Neural cell (in vitro differentiated cells): ENCODE results near the gene TM9SF1. TPM values are rescaled to one million over a fixed set of nuclear protein-coding genes. Genes with fewer than 3 reads are reported as not detected.
"Not testable (repeated sequence)": the region's sequence is repeated elsewhere in the genome, so short reads cannot be mapped to it uniquely, and the experiment has no call there.

ENCODE experiments used
- H2AFZ ChIP-seq: fragments of 200-600, 300-800 bp; sonication (generic), shearing (Covaris generic); 2 replicates; pipeline ENCODE4 v1.6.0; 2014; ENCODE audit warnings: low read depth, mild to moderate bottlenecking, antibody characterized with exemption, low read length, moderate library complexity
- H3F3A ChIP-seq: fragments of 200-600 bp; shearing (Covaris generic); 2 replicates; pipeline ENCODE4 v1.6.1; 2016; ENCODE audit warnings: mild to moderate bottlenecking, moderate library complexity, mixed read lengths, antibody characterized with exemption, low read length; ENCODE audit not compliant: insufficient read depth, poor library complexity, severe bottlenecking
- H3K27ac ChIP-seq: fragments of 200-600, 300-800 bp; sonication (generic), shearing (Covaris generic); 2 replicates; pipeline ENCODE4 v1.5.1; 2014; ENCODE audit warnings: mild to moderate bottlenecking, low read length, moderate library complexity
- H3K27me3 ChIP-seq: fragments of 300-800, 200-600 bp; sonication (generic), shearing (Covaris generic); 2 replicates; pipeline ENCODE4 v1.6.0; 2014; ENCODE audit warnings: mild to moderate bottlenecking, low read depth, low read length, moderate library complexity; ENCODE audit not compliant: insufficient read depth
- H3K36me3 ChIP-seq: fragments of 300-800, 200-600 bp; sonication (generic), shearing (Covaris generic); 2 replicates; pipeline ENCODE4 v1.5.1; 2014; ENCODE audit warnings: mild to moderate bottlenecking, antibody characterized with exemption, low read length, moderate library complexity; ENCODE audit not compliant: insufficient read depth
- H3K4me2 ChIP-seq: fragments of 300-800, 200-600 bp; sonication (generic), shearing (Covaris generic); 2 replicates; pipeline ENCODE4 v1.6.0; 2014; ENCODE audit warnings: mild to moderate bottlenecking, low read length
- H3K4me3 ChIP-seq: fragments of 300-800, 200-600 bp; sonication (generic), shearing (Covaris generic); 2 replicates; pipeline ENCODE4 v1.5.1; 2014; ENCODE audit warnings: mild to moderate bottlenecking, low read length, moderate library complexity
- H3K79me2 ChIP-seq: fragments of 200-600 bp; shearing (Covaris generic); replicated peaks from 2 replicates; pipeline ENCODE4 v1.6.0; 2014; ENCODE audit warnings: mild to moderate bottlenecking, low read length, moderate library complexity; ENCODE audit not compliant: insufficient read depth
- H3K9ac ChIP-seq: fragments of 300-800, 200-600 bp; sonication (generic), shearing (Covaris generic); 2 replicates; pipeline ENCODE4 v1.6.1; 2016; ENCODE audit warnings: mild to moderate bottlenecking, low read length, mixed read lengths
- H3K9me2 ChIP-seq: fragments of 200-600 bp; shearing (Covaris generic); 2 replicates; pipeline ENCODE4 v1.6.1; 2016; ENCODE audit warnings: mild to moderate bottlenecking, low read length, mixed read lengths; ENCODE audit not compliant: insufficient read depth
- H3K9me3 ChIP-seq: fragments of 200-600, 300-800 bp; sonication (generic), shearing (Covaris generic); 2 replicates; pipeline ENCODE4 v1.6.1; 2016; ENCODE audit warnings: mild to moderate bottlenecking, mixed run types, low read length, moderate library complexity, mixed read lengths
- H4K20me1 ChIP-seq: fragments of 200-600 bp; shearing (Covaris generic); 2 replicates; pipeline ENCODE4 v1.6.1; 2016; ENCODE audit warnings: mild to moderate bottlenecking, mixed run types; ENCODE audit not compliant: insufficient read depth
- EP300 ChIP-seq: fragments of 450-650 bp; conservative IDR thresholded peaks from 2 replicates; pipeline ENCODE4 v1.6.1; 2014; ENCODE audit warnings: antibody characterized with exemption, mild to moderate bottlenecking, moderate library complexity; ENCODE audit not compliant: poor library complexity, severe bottlenecking
- EZH2 ChIP-seq: fragments of 200-600, 300-800 bp; shearing (Covaris generic), sonication (generic); IDR thresholded peaks from 2 replicates; pipeline ENCODE4 v1.6.1; 2014; ENCODE audit warnings: antibody characterized with exemption, low read length, borderline replicate concordance, mild to moderate bottlenecking; ENCODE audit not compliant: insufficient read depth, poor library complexity, severe bottlenecking
- MXI1 ChIP-seq: fragments of 450-650 bp; conservative IDR thresholded peaks from 2 replicates; pipeline ENCODE4 v1.6.1; 2014; ENCODE audit warnings: antibody characterized with exemption, mild to moderate bottlenecking; ENCODE audit not compliant: poor library complexity, severe bottlenecking
- POLR2AphosphoS5 ChIP-seq: IDR thresholded peaks from 2 replicates; pipeline ENCODE4 v1.6.1; 2012
- RAD21 ChIP-seq: fragments of 450-650 bp; conservative IDR thresholded peaks from 2 replicates; pipeline ENCODE4 v1.6.1; 2014; ENCODE audit warnings: antibody characterized with exemption, mild to moderate bottlenecking, moderate library complexity
- SMC3 ChIP-seq: fragments of 450-650 bp; conservative IDR thresholded peaks from 2 replicates; pipeline ENCODE4 v1.6.1; 2014; ENCODE audit warnings: antibody characterized with exemption, mild to moderate bottlenecking, moderate library complexity; ENCODE audit not compliant: poor library complexity
- TAF1 ChIP-seq: IDR thresholded peaks from 2 replicates; pipeline ENCODE4 v1.6.1; 2012; ENCODE audit warnings: low read depth
- polyA plus RNA-seq: library from polyadenylated mRNA; depleted of rRNA; stranded (reverse); fragments of >200 nt; gene quantifications from 2 replicates; pipeline ENCODE4 v1.2.3, GENCODE V29; 2014
- TF ChIP-seq, protein P1 (sequence below): fragments of 450-650 bp; IDR thresholded peaks from 2 replicates; pipeline ENCODE4 v1.5.1; 2014; ENCODE audit warnings: antibody characterized with exemption, mild to moderate bottlenecking, moderate library complexity; ENCODE audit not compliant: poor library complexity, severe bottlenecking
- TF ChIP-seq, protein P2 (sequence below): IDR thresholded peaks from 2 replicates; pipeline ENCODE4 v1.6.1; 2012; ENCODE audit warnings: borderline replicate concordance

TM9SF1 gene
- polyA plus RNA-seq, 1 donor from 2014 or later: 25.1 TPM

DNA sequence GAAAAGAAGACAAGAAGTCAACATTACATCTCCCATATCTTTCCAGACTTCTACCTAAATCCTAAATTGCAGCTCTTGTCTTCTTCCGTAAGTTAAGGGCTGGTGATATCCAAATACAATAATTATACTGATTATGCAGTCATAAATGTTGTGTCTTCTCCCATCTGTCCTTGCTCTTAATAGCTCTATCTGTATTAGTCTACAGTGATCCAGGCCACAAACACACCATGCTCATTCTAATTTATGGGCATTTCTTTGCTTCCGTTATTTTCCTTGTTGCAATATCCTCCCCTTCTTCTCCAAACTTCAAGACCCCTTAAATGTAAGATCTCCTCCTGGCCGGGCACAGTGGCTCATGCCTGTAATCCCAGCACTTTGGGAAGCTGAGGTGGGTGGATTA, 24.3 kb upstream of the TM9SF1 start:
- Histone ChIP-seq H3K4me3 (no peak overlapping the region), H3K79me2 (peaks cover 2% of the 10 kb centered on the region), H3K9me3 (no peaks in the 10 kb centered on the region), H3K4me2 (no peak overlapping the region), H3F3A (no peaks in the 10 kb centered on the region), H3K27ac (no peak overlapping the region), H4K20me1 (no peaks in the 10 kb centered on the region), H3K27me3 (no peaks in the 10 kb centered on the region), H2AFZ (no peak overlapping the region), H3K36me3 (no peaks in the 10 kb centered on the region), H3K9ac (no peak overlapping the region), H3K9me2 (no peaks in the 10 kb centered on the region)
- TF ChIP-seq RAD21 (no peak), MXI1 (no peak), EZH2 (no peak), SMC3 (no peak), TAF1 (no peak), EP300 (no peak), POLR2AphosphoS5 (no peak)
- TF ChIP-seq, protein P1, sequence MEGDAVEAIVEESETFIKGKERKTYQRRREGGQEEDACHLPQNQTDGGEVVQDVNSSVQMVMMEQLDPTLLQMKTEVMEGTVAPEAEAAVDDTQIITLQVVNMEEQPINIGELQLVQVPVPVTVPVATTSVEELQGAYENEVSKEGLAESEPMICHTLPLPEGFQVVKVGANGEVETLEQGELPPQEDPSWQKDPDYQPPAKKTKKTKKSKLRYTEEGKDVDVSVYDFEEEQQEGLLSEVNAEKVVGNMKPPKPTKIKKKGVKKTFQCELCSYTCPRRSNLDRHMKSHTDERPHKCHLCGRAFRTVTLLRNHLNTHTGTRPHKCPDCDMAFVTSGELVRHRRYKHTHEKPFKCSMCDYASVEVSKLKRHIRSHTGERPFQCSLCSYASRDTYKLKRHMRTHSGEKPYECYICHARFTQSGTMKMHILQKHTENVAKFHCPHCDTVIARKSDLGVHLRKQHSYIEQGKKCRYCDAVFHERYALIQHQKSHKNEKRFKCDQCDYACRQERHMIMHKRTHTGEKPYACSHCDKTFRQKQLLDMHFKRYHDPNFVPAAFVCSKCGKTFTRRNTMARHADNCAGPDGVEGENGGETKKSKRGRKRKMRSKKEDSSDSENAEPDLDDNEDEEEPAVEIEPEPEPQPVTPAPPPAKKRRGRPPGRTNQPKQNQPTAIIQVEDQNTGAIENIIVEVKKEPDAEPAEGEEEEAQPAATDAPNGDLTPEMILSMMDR: no peak
- TF ChIP-seq, protein P2, sequence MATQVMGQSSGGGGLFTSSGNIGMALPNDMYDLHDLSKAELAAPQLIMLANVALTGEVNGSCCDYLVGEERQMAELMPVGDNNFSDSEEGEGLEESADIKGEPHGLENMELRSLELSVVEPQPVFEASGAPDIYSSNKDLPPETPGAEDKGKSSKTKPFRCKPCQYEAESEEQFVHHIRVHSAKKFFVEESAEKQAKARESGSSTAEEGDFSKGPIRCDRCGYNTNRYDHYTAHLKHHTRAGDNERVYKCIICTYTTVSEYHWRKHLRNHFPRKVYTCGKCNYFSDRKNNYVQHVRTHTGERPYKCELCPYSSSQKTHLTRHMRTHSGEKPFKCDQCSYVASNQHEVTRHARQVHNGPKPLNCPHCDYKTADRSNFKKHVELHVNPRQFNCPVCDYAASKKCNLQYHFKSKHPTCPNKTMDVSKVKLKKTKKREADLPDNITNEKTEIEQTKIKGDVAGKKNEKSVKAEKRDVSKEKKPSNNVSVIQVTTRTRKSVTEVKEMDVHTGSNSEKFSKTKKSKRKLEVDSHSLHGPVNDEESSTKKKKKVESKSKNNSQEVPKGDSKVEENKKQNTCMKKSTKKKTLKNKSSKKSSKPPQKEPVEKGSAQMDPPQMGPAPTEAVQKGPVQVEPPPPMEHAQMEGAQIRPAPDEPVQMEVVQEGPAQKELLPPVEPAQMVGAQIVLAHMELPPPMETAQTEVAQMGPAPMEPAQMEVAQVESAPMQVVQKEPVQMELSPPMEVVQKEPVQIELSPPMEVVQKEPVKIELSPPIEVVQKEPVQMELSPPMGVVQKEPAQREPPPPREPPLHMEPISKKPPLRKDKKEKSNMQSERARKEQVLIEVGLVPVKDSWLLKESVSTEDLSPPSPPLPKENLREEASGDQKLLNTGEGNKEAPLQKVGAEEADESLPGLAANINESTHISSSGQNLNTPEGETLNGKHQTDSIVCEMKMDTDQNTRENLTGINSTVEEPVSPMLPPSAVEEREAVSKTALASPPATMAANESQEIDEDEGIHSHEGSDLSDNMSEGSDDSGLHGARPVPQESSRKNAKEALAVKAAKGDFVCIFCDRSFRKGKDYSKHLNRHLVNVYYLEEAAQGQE: no peak

DNA sequence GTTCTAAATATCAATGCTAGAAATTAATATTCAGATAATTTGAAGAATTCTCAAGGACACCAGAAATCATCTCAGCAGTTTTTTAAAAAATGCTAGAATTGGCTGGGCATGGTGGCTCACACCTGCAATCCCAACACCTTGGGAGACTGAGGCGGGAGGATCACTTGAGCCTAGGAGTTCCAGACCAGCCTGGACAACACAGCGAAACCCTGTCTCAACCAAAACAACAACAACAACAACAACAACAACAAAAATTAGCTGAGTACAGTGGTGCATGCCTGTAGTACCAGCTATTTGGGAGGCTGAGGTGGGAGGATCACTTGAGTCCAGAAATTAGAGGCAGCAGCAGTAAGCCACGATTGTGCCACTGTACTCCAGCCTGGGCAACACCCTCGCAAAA, 23.8 kb upstream of the TM9SF1 start:
- TF ChIP-seq, protein P1: no peak
- TF ChIP-seq POLR2AphosphoS5 (no peak), TAF1 (no peak), SMC3 (no peak), EP300 (no peak), RAD21 (no peak), EZH2 (no peak), MXI1 (no peak)
- TF ChIP-seq, protein P2: no peak
- Histone ChIP-seq H3F3A (no peaks in the 10 kb centered on the region), H4K20me1 (no peaks in the 10 kb centered on the region), H3K36me3 (no peaks in the 10 kb centered on the region), H3K4me3 (no peak overlapping the region), H2AFZ (no peak overlapping the region), H3K27ac (no peak overlapping the region), H3K4me2 (no peak overlapping the region), H3K27me3 (no peaks in the 10 kb centered on the region), H3K9ac (no peak overlapping the region), H3K9me2 (no peaks in the 10 kb centered on the region), H3K79me2 (peaks cover 2% of the 10 kb centered on the region), H3K9me3 (no peaks in the 10 kb centered on the region)

DNA sequence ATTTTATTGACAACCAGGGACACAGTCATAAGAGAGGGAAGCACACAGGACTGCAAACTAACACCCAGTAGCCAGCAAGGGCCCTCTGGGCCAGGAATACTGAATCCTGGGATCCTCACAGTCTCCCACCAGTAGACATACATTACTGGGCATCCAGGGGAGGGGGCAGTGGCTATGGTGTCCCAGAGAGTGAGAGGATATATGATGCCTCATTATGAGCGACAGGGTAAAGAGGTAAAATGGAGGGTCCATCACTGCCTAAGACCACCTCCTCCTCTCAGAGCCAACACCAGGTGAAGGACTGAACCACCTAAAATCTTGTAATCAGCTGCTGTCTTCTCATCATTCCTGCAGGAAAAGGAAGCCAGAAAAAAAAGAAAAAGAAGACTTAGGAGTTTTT, 21.6 kb upstream of the TM9SF1 start:
- H3K79me2 ChIP-seq, H2AFZ ChIP-seq, H3K36me3 ChIP-seq, H3K4me2 ChIP-seq, H4K20me1 ChIP-seq, H3K4me3 ChIP-seq, H3K27me3 ChIP-seq, H3K27ac ChIP-seq, H3F3A ChIP-seq, H3K9me2 ChIP-seq, H3K9me3 ChIP-seq, H3K9ac ChIP-seq: not testable (repeated sequence)
